ENCODE results near the gene AGT. TPM values are rescaled to one million over a fixed set of nuclear protein-coding genes. Genes with fewer than 3 reads are reported as not detected.

Gene AGT
- total and polyA plus RNA-seq, 8 donors = 1.1 to 23.4 (median 8.6) TPM

DNA sequence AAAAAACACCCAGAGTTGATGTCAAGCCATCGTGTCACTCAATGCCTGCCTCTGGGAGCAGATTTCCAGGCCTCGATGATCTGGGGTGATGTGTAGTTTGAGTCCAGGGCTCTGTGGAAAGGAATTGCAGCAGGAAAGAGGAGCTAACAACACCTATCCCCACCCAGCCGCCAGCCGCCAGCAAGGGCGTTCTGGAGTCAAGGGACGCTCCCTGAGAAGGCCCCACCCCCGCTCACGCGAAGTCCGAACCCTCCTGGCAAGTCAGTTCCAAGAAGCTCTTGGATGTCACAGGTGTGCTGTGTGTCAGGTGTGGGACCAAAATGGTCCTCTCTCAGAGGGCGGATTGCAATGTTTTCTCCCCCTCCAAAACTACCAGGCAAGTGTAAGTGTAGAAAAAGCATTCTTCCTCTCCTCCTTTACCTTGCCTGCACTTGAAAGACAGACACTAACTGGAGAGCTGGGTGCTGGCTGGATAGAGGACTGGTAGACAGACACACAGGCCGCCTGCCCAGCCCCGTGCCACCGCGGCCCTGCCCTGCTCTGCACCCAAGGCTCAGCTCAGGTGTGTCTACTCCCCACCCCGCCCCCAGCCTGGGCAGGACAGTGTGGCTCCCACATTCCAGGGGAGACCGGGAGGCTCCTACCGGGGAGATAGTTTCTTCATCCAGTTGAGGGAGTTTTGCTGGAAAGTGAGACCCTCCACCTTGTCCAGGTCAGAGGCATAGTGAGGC lies 8.5 kb downstream of the AGT start:
- DNase-seq (no peak), ATAC-seq (no peak), FAIRE-seq (no peak)
- WGBS, 2 donors = 89 to 92% methylated on average over 18 of the region's 18 CpGs
- intact Hi-C loops (cut with DNase I) = no loop called here
- Histone ChIP-seq H3K27ac (no peak overlapping the region), H3K36me3 (no peaks in the 10 kb centered on the region), H3K27me3 (no peaks in the 10 kb centered on the region), H3K4me3 (no peak overlapping the region), H3K4me1 (no peaks in the 10 kb centered on the region), H3K9me3 (no peaks in the 10 kb centered on the region)
- TF ChIP-seq, protein P1, sequence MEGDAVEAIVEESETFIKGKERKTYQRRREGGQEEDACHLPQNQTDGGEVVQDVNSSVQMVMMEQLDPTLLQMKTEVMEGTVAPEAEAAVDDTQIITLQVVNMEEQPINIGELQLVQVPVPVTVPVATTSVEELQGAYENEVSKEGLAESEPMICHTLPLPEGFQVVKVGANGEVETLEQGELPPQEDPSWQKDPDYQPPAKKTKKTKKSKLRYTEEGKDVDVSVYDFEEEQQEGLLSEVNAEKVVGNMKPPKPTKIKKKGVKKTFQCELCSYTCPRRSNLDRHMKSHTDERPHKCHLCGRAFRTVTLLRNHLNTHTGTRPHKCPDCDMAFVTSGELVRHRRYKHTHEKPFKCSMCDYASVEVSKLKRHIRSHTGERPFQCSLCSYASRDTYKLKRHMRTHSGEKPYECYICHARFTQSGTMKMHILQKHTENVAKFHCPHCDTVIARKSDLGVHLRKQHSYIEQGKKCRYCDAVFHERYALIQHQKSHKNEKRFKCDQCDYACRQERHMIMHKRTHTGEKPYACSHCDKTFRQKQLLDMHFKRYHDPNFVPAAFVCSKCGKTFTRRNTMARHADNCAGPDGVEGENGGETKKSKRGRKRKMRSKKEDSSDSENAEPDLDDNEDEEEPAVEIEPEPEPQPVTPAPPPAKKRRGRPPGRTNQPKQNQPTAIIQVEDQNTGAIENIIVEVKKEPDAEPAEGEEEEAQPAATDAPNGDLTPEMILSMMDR (IDR thresholded peaks at IDR 0.05) = no peak

DNA sequence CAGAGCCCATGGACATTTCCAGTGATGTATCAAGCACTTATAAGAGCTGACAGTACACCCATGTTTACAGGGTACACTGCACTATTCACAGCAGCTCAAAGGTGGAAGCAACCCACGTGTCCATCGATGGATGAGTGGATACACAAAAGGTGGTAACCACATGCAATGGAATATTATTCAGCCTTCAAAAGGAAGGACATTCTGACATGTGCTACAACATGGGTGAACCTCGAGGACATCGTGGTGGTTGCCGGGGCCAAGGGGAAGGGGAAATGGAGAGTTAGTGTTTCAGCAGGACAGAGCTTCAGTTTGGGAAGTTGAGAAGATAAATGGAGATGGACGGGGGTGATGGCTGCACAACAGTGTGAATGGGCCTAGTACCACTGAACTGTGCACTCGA lies 9.1 kb downstream of the AGT start:
- no peaks in the 10 kb centered on the region for H3K9me3 ChIP-seq
- H3K4me1 ChIP-seq = no peaks in the 10 kb centered on the region
- DNase-seq (no peak), ATAC-seq (no peak), FAIRE-seq (no peak)
- H3K36me3 ChIP-seq = no peaks in the 10 kb centered on the region
- TF ChIP-seq, protein P1 (IDR thresholded peaks at IDR 0.05) = no peak
- H3K4me3 ChIP-seq = no peak overlapping the region
- WGBS, 2 donors = 89 to 94% methylated on average over 7 of the region's 7 CpGs
- H3K27me3 ChIP-seq = no peaks in the 10 kb centered on the region
- H3K27ac ChIP-seq = no peak overlapping the region
- intact Hi-C loops (cut with DNase I) = no loop called here

DNA sequence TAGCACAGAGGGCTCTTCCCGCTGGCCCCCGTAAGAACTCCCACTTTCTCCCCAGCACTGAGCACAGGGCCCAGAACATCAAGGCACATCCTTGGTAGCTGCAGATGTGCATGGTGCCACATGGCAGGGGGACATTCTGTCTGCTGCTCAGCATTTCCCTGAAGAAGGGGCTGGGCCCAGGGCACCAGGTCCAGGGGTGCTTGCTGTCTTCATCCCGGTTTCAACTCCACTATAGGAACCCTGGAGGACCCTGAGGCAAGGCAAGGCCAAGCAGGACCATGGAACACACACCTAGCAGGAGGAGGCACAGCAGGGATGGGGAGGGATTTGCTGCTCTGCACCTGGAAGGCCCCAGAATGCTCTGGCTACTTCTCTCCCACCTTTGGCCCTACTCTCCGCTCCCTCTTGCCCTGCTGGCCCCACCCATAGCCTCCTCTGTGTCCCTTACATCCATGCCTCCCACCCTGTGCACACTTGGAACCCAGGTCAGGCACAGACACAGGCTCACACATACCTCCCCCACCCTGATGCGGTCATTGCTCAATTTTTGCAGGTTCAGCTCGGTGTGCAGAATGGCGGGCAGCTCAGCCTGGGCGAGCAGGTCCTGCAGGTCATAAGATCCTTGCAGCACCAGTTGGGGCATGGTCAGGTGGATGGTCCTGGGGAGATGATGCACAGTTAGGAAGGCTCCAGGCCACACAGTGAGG lies 10.1 kb downstream of the AGT start:
- no peak for DNase-seq
- no peak overlapping the region for H3K4me3 ChIP-seq
- 91 to 93% methylated on average over 8 of the region's 8 CpGs for WGBS, 2 donors
- FAIRE-seq = no peak
- ATAC-seq = no peak
- no peaks in the 10 kb centered on the region for H3K4me1 ChIP-seq
- no peak overlapping the region for H3K27ac ChIP-seq
- H3K27me3 ChIP-seq = no peaks in the 10 kb centered on the region
- intact Hi-C loops (cut with DNase I) = no loop called here
- no peaks in the 10 kb centered on the region for H3K36me3 ChIP-seq
- TF ChIP-seq, protein P1 (IDR thresholded peaks at IDR 0.05) = no peak
- no peaks in the 10 kb centered on the region for H3K9me3 ChIP-seq

DNA sequence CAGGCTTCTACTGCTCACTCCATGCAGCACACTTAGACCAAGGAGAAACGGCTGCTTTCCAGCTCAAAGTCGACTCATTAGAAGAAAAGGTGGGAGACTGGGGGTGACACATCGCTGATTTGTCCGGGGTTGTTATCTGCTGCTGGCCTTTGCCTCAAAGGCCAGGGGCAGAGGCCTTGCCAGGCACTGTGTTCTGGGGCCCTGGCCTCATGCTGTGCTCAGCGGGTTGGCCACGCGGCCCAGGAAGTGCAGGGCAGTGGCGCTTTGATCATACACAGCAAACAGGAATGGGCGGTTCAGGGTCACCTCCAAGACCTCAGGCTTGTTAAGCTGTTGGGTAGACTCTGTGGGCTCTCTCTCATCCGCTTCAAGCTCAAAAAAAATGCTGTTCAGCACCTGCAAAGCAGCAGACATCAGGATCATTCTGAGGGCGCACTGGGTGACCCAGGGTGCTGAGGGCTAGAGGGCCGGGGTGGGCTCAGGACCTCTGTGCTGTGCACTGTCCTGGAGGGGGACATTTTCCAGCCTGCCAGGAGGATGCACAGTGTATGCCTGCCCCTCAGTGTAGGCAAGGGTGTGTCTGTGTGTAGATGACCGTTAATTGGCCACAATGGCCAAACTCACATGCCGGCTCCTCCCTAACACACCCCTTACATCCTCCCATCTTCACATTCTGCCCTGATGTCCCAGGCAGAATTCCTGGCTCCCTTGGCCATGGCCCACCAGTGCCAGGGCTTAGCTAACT lies 10.8 kb downstream of the AGT start:
- WGBS, 2 donors = 78 to 84% methylated on average over 14 of the region's 14 CpGs
- H3K4me3 ChIP-seq = no peak overlapping the region
- TF ChIP-seq, protein P1 (IDR thresholded peaks at IDR 0.05) = no peak
- intact Hi-C loops (cut with DNase I) = no loop called here
- FAIRE-seq = no peak
- no peak for DNase-seq
- no peaks in the 10 kb centered on the region for H3K4me1 ChIP-seq
- H3K27ac ChIP-seq = no peak overlapping the region
- no peaks in the 10 kb centered on the region for H3K27me3 ChIP-seq
- no peaks in the 10 kb centered on the region for H3K9me3 ChIP-seq
- no peaks in the 10 kb centered on the region for H3K36me3 ChIP-seq
- no peak for ATAC-seq

Data from pancreas (tissue), 10 donors.